HTERT RPE-1 (cell line): ENCODE results near the gene INO80C.

ENCODE experiments used
- in situ Hi-C: fragments of 300-500 bp; cut with MboI; formaldehyde crosslinking; loops from 4 replicates; pipeline ENCODE4 v1.14.3; 2020; ENCODE audit warnings: low sequenced_read_pairs

Gene INO80C

DNA sequence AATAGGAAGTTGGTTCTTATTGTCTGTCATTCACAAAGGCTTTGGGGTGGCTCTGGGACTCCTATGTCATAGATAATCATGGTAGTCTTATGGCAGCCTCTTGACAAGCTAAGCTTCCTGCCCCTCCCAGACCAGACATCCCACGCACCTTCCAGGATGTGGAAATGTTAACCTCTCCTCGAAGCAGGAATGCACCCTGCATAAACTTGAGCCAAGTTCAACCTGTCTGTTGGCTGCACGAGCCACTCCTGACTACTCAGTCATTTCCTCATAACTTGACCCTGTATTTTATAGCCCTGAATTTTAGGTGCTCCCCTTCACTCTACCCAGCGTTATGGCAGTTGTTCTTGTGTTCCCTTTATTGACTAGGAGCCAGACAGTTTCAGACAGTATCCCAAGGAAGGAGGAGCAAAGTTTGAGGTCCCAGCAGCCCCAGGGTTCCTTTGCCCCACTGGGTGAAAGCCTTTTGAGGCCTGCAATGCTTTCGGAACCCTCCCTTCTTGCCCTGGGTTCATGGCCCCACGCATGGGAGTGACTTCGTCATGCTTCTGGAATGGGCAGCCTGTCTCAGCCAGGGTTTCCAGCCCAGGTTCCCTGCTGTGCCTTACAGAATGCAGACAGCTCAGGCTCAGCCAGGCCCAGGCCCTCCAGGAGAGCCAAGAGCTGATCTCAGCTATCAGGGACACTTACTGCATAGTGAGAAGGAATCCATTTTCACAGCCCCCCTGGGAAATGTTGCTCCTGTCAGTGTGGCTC lies 15.6 kb upstream of the INO80C start:
- in situ Hi-C loops: no loop called here

DNA sequence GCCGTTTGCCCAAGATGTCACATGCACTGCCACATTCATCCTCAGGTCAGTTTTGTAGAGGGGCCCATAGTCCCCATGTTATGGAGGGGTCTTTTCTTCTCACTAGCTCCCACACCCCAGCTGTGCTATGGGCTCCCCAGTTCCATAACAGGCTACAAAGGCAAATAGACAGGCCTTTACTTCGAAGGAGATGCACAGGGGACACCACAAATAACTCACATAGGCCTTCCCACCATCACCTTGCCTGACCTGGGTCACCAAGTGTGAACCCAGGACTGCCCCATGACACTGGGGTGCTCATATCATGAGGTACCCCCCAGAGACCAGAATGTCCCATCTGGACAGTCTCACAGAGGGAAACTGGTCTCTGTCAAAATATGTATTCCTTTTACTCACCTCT lies 15.0 kb upstream of the INO80C start:
- in situ Hi-C loops: no loop called here

DNA sequence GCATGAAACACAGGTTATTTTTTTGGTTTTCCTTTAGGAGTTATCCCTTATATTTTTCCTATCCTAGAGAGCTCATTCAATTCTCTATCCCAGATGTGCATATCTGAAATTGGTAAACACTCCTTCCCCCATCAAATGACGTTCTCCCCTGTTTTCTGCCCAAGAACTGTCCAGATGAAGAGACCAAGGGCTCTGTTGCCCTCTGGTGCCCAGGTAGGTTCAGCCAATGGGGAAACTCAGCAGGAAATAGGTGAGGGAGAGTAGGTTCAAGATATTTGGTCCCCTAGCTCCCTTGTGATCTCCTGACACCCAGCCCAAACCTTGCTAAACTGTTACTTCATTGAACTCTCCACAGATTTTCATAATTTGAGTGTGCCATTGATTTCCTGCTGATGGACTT lies 14.1 kb upstream of the INO80C start:
- in situ Hi-C loops: no loop called here

DNA sequence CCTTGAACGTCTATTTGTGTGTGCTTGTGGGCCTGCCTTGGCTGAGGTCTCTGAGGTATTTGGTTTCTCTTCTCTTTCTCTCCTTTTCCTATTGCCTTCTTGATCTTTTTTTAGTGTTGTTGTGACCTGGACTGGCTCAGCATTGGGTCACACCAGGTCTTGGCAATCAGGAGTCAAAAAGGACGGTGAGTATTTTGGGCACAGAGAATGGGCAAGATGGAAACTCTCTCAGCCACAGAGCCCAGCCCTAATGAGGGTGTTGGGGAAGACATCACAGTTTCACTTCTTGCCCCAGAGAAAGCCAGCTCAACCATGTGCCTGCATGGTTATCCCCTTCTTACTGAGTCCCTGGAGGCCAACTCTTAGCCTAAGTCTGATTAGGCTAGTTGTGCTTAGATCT lies 13.7 kb upstream of the INO80C start:
- in situ Hi-C loops: no loop called here

DNA sequence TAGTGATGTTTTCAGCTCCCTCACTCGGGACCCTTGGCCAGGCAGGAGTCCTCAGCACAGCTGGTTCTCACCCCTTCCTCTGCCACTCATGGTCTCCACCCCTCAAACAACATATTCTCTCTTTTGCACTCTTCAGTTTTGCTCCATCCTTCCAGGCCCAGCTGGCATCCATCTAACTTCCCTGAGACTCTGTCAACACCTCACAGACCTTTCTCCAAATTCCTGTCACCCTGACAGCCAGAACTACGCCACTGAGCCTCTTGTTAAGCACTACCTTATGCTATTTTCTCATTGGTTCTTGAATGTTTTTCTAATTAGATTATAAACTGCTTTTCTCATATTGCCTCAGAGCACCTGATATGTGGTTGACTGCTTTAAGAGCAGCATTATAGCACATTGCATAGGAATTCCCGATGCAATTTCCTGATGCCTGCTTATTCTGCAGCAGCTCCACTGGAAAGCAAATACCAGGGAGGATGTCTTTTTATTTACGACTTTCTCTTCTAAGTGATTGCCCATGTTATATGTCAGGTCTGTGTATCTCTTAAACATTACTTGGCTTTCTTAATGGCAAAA lies 12.4 kb upstream of the INO80C start:
- in situ Hi-C loops: no loop called here

DNA sequence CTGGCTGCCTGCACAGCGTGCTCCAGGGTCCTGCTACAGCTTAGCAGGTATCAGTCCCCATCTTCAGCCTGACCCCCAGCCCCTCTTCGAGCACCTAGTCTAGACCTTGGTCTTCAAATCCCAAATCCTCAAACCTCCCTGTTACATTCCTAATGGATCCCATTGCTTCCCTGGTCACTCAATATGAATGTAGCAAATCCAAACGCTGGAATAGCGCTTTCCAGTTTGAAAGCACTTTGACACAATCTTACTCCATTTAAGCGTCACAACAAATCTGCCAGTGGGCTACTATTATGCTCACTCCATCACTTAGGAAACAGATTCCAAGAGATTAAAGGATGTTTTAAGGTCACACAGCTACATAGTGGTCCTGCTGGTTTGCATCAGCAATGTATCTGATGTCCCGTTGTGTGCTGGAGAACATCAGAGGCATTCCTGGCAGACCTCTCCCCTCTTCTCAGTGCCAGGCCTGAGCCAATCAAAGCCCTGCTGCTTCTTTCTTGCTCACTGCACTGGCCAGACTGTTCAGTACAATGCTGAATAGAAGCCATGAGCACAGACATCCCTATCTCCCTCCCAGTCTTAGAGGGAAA lies 11.1 kb upstream of the INO80C start:
- in situ Hi-C loops: no loop called here

DNA sequence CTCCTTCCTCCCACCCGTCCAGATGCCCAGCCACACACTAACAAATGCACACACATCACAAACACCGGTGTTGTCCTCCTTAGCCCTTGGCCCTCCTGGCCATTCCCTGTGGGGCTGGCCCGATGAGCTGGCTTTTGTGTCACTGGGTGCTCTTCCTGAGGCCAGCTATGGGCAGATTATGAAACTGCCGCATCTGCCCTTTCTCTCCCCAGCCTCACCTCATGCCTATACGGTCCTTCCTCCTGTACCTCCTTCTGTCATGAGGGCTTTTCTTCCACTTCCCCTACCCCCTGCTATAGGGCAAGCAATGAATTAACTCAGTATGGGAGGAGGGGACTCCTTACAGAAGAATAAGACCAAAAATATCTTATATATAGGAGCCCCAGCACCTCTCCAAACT lies 10.3 kb upstream of the INO80C start:
- in situ Hi-C loops: no loop called here

DNA sequence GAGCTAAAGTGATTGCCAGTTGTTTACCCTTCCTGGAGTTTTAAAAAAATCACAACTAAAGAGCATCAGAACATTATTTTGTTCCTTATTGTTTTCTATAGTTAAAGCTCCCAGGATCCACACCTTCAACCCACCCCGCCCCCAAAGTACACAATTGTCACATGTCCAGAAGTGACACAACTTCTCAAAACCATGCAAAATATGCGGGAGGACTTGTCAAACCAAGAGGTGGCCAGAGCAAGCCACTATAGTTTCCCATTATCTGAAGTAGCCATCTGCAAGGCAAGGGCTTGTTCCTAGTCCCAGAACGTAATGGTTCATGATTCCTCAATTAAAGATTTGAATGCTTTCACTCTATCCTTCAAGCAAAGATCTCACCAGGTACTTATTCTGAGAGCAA lies 9.9 kb upstream of the INO80C start:
- in situ Hi-C loops: no loop called here

DNA sequence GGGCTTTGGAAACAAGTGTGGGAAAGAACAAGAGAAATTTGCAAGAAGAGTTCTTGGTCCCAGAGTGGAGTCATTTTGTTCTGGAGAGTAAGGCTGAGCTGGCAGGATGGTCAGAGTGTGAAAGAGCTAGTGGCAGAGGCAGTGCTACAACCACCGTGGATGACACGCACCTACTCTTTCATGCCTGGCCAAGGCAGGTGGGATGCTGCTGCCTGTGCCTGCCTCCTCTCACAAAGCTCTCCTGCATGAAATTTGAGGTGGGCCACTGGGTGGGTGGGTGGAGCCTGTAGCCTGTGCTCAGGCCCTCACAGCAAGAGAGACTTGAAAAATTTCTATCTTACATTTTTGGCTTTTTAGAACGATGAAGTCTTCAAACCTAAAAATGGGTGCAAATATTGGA lies 9.4 kb upstream of the INO80C start:
- in situ Hi-C loops: no loop called here

DNA sequence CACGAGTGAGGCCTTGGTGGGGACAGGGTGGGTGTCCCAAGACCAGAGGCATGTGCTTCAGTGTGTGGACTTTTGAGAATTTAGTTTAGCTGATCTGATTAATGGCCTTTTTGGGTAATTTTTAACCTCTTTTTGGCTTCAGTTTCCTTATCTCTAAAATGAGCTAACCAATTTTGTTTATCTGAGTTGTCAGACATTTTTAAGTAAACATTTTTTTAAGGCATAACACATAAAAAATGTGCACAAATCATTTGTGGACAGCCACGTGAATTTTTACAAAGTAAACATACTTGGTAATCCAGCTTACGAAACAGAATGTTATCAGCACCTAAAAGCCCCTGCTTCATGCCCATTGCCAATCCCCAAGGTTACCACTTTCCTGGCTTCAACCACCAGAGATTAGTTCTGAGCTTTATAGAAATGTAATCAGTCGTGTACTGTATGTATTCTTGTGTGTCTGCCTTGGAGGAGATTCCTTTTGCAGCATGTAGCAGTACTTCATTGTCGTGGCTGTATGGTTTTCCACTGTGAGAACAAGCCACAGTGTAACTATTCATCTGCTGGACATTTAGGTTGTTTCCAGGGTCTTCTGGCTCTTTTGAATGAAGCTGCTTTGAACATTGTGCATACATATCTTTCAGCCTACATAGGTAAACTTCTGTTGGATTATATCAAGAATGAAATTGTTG lies 8.4 kb upstream of the INO80C start:
- in situ Hi-C loops: no loop called here

DNA sequence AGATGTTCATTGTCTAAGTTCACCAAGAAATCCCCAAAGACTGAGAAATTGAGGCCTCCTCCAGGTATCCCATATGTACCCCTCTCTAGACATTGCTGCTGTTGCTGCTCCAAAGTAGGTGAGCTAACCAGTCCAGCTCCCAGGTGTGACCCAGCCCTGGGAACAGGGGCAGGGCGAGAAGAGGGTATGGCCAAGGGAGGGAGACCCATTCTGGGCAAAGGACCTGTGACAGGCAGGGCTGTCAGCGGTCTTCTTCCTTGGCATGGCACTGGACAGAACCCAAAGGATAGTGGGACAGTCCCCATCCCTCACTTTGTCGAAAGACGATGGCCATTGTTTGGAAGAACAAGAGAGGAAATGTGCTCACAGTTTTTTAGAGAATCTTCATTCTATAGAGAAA lies 7.2 kb upstream of the INO80C start:
- in situ Hi-C loops: no loop called here

DNA sequence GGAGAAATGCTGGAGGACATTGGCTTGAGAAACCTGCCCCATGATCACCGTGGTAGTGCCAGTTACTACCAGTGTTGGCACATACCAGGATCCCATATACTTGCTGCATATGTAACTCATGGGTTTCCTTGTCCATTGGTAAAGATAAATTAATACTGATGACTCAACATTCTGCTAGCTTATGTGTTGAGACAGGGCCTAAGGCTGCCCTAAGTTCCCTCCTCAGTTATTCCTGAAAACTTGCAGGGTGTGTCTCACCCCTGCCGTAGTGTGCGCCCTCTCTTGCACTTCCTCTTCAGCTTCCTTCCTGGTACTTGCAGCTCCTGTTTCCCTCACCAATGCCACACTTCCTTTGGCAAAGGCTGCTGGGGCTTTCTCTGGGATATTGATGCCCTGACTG lies 4.3 kb upstream of the INO80C start:
- in situ Hi-C loops: no loop called here

DNA sequence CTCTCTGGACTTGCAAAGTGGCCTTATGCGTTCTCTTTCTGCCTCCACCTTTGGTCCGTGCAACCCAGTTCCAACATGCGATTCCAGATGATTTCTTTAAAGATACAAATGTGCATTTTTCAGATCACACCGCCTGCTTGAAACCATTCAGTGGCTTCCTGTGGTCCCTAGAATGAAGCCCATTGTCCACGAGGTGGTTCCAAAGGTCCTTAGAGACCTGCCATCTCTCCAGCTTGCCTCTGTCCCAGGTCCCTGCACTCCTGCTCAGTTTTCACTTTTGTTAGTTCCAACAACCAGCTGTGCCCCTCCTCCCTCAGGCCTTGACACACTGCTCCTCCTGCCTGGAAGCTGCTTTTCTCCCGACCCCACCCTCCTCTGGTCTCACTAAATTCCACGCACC lies 3.6 kb upstream of the INO80C start:
- in situ Hi-C loops: no loop called here

DNA sequence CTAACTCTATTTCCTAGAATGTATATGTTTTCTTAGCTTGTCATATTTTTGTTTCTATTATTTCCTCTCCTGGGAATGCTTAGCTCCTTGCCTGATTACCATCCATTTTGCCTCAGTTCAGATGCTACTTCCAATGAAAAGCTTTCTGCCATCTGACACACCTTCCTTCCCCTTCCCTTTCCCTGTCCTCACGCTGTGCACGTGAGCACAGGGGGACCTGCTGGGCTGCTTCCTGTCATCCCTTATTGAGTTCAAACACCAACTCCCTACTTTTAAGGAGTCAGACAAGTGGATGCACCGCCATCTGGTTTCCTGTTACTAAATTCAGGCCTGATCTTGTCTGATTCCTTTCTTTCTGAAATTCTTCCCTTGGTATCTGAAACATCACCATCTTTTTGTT lies 2.4 kb upstream of the INO80C start:
- in situ Hi-C loops: no loop called here

DNA sequence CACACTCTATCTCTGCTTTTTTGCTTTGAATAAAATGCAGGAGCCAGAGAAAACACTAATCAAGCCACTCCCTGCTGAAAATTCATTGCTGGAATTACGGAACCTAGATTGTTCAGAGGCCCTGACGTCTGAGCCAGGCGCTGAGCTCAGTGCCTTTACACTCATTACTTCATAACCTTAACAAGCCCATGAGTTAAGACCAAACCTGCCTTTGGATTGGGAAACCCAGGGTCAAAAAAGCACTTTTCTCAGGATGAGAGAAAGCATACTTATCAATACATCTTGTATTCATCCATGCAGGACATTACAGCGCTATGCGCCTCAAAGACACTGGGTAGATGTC lies 762 bp downstream of the INO80C start:
- in situ Hi-C loops: no loop called here

DNA sequence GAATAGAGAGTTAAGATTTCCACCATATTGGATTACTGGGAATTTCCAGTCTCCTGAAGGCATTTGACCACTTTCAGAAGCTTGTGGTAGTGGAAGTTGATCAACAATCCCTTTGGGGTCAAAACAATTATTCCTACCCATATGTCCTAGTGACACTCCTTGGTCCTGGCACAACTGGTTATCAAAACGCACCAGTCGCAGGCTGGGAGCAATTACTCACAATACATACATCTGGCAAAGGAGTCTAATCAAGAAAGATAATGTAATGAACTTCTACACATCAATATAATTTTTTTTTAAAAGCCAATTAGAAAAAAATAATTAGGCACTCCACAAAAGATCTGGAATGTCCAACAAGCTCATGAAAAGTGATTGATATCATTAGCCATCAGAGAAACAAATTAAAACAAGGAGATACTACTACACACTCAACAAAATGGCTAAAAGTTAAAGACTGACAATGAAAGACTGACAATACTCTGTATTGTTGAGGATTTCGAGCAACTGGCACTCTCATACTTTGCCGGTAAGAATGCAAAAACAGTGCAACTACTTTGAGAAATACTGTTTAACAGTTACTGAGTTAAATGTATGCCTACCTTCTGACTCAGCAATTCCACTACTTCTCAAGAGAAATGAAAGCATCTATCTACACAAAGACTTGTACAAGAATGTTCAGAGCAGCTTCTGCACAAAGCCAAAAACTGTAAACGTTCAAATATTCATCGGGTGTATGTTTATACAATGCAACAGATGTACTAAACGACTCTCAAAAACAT lies 2.0 kb downstream of the INO80C start:
- in situ Hi-C loops: no loop called here

DNA sequence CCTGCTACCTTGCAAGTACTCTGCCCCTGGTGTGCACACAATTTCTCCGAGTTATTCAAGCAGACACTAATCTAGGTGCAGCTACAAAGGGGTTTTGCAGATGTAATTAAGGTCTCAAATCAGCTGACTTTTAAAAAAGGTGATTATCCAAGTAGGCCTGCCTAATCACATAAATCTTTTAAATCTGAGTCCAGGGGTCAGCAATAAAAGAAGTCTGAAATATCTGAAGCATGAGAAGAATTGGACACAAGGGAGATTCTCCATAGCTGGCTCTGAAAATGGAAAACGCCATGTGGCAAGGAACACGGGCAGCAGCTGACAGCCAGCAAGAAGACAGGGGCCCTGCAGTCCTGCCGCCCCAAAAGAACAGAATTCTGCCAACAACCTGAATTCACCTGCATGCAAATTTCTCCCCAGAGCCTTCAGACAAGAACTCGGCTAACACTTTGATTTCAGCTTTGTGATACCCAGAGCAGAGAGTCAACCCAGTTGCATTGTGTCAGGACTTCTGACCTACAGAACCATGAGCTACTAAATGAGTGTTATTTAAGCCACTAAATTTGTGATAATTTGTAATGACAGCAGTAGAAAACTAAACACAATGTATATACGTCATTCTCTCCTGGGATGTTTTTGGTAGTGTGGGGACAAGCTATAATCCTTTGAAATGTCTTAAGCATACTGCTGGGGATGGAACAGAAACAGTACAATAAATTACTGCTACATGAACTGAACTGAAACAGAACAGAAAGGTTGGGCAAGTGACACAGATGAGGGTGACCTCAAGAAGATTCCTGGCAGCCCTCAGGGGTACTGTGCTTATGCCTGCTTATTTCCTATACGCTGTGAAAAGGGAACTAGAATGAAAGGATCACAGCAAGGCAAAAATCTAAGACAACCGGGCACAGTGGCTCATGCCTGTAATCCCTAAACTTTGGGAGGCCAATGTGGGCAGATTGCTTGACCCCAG lies 3.2 kb downstream of the INO80C start:
- in situ Hi-C loops: no loop called here

DNA sequence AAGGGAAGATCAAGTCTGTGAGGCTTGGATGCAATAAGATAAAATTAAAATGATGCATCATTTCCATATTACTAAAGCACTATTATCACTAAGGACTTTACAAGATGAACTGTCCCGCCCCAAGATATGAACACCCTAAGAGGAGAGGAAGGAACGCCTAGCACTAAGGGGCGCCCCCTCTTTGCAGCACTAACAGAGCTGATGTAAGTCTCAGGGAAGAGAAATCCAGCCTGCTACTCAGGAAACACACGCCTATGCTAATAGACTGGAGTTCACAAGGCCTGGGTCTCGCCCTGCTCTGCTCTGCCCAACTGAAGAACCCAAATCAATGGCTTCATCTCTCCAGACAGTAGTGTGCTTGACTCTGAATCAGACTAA lies 6.1 kb downstream of the INO80C start:
- in situ Hi-C loops: no loop called here

DNA sequence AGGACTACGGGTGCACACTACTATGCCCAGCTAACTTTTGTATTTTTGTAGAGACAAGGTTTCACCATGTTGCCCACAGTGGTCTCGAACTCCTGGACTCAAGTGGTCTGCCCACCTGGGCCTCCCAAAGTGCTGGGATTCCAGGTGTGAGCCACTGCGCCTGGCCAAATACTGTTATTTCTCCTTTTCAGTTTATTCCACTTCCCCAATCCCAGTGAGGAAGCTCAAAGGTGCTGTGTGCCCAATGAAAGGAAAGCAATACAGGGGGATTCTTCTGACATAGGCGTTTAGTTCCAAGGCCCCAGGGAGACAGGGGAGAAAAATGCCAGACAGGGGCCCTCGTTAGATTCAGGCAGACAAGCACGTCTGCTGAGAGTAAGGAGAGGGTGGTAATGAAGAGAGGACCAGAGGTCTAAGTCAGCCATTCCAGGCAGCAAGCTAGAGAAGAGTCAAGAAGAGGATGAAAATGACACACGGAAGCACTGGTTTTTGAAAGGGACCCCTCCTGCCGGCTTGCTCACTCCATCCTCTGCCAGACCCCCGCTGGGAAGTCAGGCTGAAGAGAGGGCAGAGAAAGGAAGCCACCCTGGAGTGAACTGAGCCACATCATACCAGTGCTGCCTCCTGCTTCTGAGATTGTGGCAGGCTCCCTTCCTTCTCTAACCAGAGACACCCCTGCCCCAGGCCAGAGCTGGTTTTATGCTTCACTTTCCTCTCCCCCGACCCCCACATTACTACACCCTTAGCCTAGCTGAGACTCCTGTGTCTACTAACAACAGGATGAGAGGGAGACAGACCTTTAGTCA lies 6.7 kb downstream of the INO80C start:
- in situ Hi-C loops: no loop called here
